Umbilical cord (tissue), 2 donors: ENCODE results near the gene CDKN3. TPM values are rescaled to one million over a fixed set of nuclear protein-coding genes. Genes with fewer than 3 reads are reported as not detected.

Source experiments
- DNase-seq: peaks from one replicate; pipeline ENCODE4 v3.0.0-alpha.2; 2015; ENCODE audit warnings: low spot score
- total RNA-seq: library from RNA; depleted of rRNA; stranded (reverse); fragments of >200 nt; gene quantifications from one replicate; pipeline ENCODE4 v1.2.3, GENCODE V29; 2014; ENCODE audit warnings: low replicate concordance; ENCODE audit not compliant: insufficient read depth

CDKN3 gene
- total RNA-seq = 8.7 TPM

- DNase-seq = peak; percentile 100
Measured at GRCh38 chr14:54396493-54397335, at the start of gene CDKN3. Gene CDKN3 (plus strand): TSS chr14:54397007. CDS start chr14:54397069, 62 bp downstream.

GRCh38 chr14:54347044-54347443, 49.8 kb upstream of the CDKN3 start:
- DNase-seq = no peak

GRCh38 chr14:54348001-54348611, 48.7 kb upstream of the CDKN3 start:
- peak; percentile 50 for DNase-seq

GRCh38 chr14:54348923-54349620, 47.7 kb upstream of the CDKN3 start:
- no peak for DNase-seq

GRCh38 chr14:54349713-54350112, 47.1 kb upstream of the CDKN3 start:
- no peak for DNase-seq

- DNase-seq = peak; percentile 59
Measured at GRCh38 chr14:54350203-54350602, 46.6 kb upstream of the CDKN3 start.

- no peak for DNase-seq
Measured at GRCh38 chr14:54353266-54353665, 43.5 kb upstream of the CDKN3 start.

- DNase-seq = no peak
Measured at GRCh38 chr14:54353694-54354093, 43.1 kb upstream of the CDKN3 start.

- DNase-seq = peak; percentile 88
Measured at GRCh38 chr14:54354096-54354495, 42.7 kb upstream of the CDKN3 start.

GRCh38 chr14:54354968-54355641, 41.7 kb upstream of the CDKN3 start:
- peak; percentile 58 for DNase-seq

GRCh38 chr14:54355698-54356097, 41.1 kb upstream of the CDKN3 start:
- no peak for DNase-seq

GRCh38 chr14:54356172-54356571, 40.6 kb upstream of the CDKN3 start:
- no peak for DNase-seq

- DNase-seq = no peak
Measured at GRCh38 chr14:54360667-54361066, 36.1 kb upstream of the CDKN3 start.

GRCh38 chr14:54362089-54362504, 34.7 kb upstream of the CDKN3 start:
- DNase-seq = no peak

- no peak for DNase-seq
Measured at GRCh38 chr14:54362759-54363437, 33.9 kb upstream of the CDKN3 start.

- no peak for DNase-seq
Measured at GRCh38 chr14:54364555-54365415, 32.0 kb upstream of the CDKN3 start.

GRCh38 chr14:54366736-54367735, 29.8 kb upstream of the CDKN3 start:
- DNase-seq = peak; percentile 86

GRCh38 chr14:54368291-54368690, 28.5 kb upstream of the CDKN3 start:
- no peak for DNase-seq

- DNase-seq = no peak
Measured at GRCh38 chr14:54369343-54369742, 27.5 kb upstream of the CDKN3 start.
